Measurements from ENCODE around the gene KIAA0319L.

DNA sequence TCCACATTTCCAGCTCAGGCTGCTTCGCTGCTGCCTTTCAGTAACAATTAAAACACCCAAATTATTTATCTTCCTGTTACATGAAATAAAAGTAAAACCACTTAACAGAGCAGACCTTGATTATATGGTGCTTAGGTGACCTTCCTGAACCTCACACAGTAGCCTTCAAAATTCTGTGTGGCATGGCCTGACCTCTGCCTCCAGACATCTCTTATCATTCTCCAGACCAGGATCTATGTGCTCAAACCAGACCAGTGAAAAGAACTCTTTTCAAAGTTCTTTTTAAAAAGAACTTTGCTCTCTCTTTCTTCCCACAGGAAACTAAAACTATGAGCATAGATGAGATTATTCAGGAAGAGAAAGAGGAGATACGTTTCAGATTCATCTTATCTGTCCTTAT is 37.8 kb downstream of the KIAA0319L start:
- TF ChIP-seq, protein P1, sequence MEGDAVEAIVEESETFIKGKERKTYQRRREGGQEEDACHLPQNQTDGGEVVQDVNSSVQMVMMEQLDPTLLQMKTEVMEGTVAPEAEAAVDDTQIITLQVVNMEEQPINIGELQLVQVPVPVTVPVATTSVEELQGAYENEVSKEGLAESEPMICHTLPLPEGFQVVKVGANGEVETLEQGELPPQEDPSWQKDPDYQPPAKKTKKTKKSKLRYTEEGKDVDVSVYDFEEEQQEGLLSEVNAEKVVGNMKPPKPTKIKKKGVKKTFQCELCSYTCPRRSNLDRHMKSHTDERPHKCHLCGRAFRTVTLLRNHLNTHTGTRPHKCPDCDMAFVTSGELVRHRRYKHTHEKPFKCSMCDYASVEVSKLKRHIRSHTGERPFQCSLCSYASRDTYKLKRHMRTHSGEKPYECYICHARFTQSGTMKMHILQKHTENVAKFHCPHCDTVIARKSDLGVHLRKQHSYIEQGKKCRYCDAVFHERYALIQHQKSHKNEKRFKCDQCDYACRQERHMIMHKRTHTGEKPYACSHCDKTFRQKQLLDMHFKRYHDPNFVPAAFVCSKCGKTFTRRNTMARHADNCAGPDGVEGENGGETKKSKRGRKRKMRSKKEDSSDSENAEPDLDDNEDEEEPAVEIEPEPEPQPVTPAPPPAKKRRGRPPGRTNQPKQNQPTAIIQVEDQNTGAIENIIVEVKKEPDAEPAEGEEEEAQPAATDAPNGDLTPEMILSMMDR (conservative IDR thresholded peaks at IDR 0.05; ENCODE audit: low read depth, low read length): no peak
- no peak for TF ChIP-seq EZH2 (IDR thresholded peaks at IDR 0.05; ENCODE audit: low read length, unreplicated experiment)
- no peak for TF ChIP-seq EZH2phosphoT487 (IDR thresholded peaks at IDR 0.05; ENCODE audit: borderline replicate concordance, low read length)

Measured in PC-3 (cell line).